NT2/D1 (cell line): Measurements from ENCODE around the gene B4GALT5.

Experiments used
- SUZ12 ChIP-seq: IDR thresholded peaks from 2 replicates; pipeline ENCODE4 v1.6.1; 2011; ENCODE audit not compliant: insufficient read length, insufficient read depth; ENCODE audit errors: extremely low read depth
- YY1 ChIP-seq: IDR thresholded peaks from 2 replicates; pipeline ENCODE4 v1.6.1; 2011; ENCODE audit not compliant: insufficient read length, insufficient read depth
- ZNF274 ChIP-seq: IDR thresholded peaks from 2 replicates; pipeline ENCODE4 v1.6.1; 2011; ENCODE audit warnings: mild to moderate bottlenecking, low read depth, low read length

DNA sequence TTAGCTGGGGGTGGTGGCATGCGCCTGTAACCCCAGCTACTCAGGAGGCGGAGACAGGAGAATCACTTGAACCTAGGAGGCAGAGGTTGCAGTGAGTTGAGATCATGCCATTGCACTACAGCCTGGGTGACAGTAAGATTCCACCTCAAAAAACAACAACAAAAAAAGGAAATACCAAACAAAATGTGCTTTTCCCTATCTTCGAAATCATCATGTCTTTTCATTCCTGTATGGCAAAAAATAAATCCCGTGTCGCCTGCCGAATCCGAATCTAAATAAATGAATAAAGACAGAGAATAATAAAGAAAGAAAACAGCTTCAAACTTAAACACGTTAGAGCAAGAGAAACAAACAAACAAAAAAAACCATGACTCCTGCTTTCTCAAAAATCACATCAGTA, 11.8 kb downstream of the B4GALT5 start:
- no peak for TF ChIP-seq ZNF274
- no peak for TF ChIP-seq SUZ12
- no peak for TF ChIP-seq YY1
